Measurements from ENCODE around the gene JAM2.

DNA sequence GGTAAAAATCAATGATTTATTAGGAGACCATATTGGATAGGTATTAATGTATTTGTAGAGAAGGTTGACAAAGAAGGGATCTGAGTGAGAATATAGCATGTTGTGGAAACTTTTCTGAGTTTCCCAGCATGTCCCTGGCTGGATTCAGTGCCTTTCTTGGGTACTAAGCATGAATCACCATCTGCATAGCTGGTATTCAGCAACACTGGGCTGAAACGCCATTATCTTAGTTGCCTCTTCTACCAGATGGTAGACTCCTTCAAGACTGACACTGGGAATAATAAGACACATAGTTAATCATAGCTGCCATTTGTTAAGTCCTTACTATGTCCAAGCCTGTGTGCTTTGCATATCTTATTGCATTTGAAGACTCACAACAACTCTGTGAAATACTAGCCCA is 50.2 kb downstream of the JAM2 start:
- TF ChIP-seq CTCF (IDR thresholded peaks at IDR 0.05) (no peak), POLR2A (IDR thresholded peaks at IDR 0.05) (no peak)
